ENCODE measurements around the gene MARK2.

Gene MARK2

DNA sequence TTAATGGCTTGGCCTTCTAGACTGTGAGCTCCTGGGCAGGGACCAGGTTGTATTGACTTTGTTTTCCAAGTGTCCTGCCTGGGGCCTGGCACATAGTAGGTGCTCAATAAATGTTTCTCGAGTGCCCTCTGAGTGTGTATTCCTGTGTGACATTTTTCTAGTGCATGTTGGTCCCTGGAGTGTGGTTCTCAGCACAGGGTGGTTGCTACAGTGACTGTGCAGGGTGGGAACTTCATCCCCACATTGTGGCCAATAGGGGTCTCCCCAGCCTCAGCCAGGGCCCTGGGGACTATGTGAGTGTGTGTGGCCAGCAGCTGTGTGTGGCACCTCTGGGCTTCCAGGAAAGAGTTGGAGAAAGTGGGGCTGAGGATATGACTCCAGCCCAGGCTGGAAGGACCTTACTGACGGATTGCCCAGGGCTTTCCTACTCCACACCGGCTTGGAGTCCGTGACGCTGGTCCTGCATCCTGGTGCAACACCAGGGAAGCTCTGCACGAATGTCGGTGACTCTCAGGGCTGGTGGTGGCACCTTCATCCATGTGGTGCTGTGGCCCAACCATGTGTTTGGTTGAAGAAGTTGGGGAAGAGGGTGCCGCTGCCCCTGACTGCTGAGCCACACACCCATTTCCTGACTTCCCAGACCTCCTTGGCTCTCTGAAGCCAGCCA is 9.0 kb upstream of the MARK2 start:
- DNase-seq = peak; percentile 56

- DNase-seq = no peak
Observed at GRCh38 chr11:63831326-63831725, 7.6 kb upstream of the MARK2 start.

- DNase-seq = no peak
Observed at GRCh38 chr11:63832336-63832735, 6.6 kb upstream of the MARK2 start.

DNA sequence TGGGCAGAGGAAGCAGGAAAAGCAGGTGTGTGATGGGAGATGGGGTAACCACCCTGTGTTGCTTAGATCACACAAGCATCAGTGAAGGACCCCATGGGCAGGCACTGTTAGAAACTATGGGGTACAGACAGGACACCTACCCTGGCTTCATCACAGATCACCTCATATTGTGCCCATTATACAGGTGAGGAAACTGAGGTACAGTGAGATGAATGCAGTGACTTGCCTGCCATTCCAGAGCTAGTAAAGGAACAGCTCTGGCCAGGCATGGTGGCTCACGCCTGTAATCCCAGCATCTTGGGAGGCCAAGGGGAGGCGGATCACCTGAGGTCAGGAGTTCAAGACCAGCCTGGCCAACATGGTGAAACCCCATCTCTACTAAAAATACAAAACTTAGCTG is 5.9 kb upstream of the MARK2 start:
- DNase-seq = no peak

DNA sequence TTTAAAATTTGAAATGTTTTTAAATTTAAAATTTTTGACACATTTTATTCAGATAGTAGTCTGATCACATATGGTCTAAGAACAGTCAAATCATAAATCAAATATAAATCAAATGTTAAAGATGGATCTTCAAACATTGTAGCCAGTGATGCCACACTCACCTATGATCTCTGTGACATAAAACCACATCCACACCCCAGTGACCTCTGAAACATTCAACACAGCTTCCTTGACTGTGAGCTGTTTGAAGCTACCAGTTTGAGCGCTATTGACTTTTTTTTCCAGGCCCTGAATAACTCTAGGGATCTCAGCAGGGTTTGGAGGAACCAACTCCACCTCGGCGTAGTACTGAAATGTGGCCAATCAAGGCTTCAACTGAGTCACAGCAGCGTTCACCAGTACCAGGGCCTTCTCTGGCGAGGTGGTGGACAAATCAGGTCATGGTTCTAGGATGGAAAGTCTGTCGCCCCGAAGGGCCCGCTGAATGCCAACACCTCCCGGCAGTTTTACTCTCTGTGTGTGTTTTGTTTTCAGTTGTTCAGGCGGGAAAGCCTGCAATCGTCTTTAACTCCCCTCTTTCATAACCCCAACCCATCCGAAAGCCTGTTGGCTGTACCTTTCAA is 4.3 kb upstream of the MARK2 start:
- no peak for DNase-seq

- no peak for DNase-seq
Observed at GRCh38 chr11:63835158-63835545, 3.8 kb upstream of the MARK2 start.

DNA sequence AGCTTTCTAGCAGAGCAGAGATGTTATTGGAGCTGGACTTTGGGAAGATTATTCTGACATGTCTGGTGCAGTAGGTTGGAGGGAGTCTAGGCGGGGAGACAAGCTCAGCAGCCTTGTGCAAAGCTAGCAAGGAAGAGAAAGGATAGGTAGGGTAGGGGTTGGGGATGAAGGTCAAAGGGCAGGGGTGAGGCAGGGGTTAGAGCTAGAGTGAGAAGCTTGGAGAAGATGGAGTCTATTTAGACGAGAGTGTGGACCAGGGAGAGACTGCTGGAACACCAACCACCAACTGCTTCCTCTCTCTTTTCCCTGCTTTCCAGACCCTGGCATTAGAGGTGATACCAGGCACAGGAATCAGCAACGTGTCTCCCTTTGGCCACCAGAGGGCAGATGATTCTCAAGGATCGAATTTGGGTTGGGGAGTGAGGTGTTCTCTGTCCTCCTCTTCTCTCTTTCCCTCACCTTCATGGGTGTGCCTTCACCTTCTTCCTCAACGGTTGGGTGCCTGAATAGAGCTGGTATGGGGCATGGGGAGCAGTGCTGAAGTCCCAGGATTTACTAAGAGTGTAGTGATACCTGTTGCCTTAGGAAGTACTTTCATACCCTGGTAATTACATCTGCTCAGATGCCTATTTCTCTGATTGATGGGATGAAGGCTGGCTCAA is 1.8 kb upstream of the MARK2 start:
- DNase-seq = peak; percentile 74

GRCh38 chr11:63837739-63838138 is 1.2 kb upstream of the MARK2 start:
- no peak for DNase-seq

- DNase-seq = no peak
Observed at GRCh38 chr11:63838150-63838677, 696 bp upstream of the MARK2 start.

DNA sequence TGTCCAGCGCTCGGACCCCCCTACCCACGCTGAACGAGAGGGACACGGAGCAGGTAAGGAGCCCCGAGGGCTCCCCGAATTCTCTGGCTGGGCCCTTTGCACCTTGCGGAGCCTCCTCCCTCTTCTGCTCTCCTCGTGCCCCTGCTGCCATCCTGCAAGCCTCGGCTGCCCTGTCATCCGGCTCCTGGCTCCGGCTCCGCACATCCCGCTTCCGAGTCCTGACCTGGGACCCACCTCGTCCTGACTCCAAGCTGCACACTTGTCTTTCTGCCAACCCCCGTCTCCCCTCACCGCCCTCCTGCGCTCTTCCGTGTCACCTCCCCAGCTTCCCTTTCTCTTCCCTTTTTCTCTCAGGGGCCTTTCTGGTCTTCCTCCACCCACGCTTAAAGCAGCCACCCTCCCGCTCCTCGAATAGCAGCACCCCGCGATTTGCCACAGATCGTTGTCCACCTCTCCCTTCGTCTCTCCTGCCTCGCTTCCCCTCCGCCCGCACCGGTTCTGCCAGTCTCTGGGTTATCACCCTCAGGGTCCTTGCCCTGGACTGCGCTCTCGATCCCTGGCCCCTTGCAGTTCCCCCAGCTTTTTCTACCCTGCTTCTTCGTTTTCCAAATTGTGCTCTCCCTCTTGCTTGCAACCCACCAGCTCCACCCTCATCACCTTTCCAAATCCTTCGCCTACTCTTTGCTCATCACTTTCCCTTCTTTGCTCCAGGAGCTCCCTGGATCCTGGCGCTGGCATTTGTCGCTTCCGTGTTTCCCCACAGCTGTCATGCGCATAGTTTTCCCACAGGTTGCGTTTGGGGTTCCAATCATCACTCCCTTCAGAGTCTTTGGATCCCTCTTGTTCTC is 822 bp downstream of the MARK2 start:
- no peak for DNase-seq

DNA sequence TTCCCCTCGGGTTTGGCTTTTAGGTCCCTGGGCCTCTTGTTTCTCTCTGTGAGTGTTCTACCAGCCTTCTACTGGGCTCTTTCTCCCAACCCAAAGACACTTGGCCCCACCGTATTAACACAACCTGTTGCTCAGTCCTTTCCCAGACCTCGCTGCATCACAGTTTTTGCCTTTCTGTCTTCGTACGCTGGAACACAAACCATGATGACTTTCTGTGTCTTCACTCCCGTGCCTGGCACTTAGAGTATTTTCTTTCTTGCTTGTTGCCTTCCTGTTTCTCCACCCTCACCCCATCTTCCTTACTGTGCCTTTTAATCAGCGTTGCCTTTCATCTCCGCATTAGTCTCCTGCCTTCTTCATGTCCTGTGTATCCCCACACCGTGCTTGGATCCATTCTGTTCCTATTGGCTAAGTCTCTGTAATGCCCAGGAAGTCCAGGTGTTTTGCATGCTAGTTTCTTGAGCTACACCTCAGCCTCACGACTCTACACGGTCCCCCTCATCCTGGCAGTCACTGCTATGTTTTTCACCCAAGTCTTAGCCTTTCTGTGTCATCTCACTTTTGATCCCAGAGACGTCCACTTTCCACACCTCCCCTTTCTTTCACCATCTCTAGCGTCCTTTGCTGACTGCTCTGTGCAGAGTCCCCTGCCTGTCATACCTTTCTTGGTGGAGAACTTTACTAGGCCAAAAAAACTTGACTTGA is 1.6 kb downstream of the MARK2 start:
- DNase-seq = no peak

- peak; percentile 70 for DNase-seq
Observed at GRCh38 chr11:63841554-63841953, 2.6 kb downstream of the MARK2 start.

- DNase-seq = no peak
Observed at GRCh38 chr11:63843041-63843440, 4.1 kb downstream of the MARK2 start.

DNA sequence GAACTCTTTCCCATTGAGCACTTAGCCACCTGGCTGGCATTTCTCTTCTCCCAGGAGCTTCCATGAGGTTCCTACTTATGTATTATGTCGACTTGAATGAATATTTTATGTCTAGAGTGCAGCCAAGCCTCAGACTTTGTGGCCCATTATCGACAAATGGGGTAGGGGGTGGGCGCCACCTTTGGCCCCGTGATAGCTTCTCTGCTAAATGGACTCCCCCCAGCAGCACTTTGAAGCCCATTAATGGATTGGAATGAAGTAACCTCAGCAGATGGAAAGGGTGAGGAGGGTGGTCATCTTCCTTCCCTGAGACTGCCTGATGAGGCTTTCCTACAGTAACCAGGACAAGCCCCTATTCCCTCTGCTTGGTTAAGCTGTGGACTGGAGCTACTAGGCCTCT is 5.9 kb downstream of the MARK2 start:
- DNase-seq = no peak

- peak; percentile 62 for DNase-seq
Observed at GRCh38 chr11:63845303-63845702, 6.4 kb downstream of the MARK2 start.

- no peak for DNase-seq
Observed at GRCh38 chr11:63845911-63846310, 7.0 kb downstream of the MARK2 start.

GRCh38 chr11:63846897-63847296 is 8.0 kb downstream of the MARK2 start:
- DNase-seq = no peak

GRCh38 chr11:63847363-63847762 is 8.5 kb downstream of the MARK2 start:
- no peak for DNase-seq

GRCh38 chr11:63849691-63850090 is 10.8 kb downstream of the MARK2 start:
- no peak for DNase-seq

- DNase-seq = no peak
Observed at GRCh38 chr11:63850920-63851319, 12.0 kb downstream of the MARK2 start.

- DNase-seq = no peak
Observed at GRCh38 chr11:63851364-63851763, 12.5 kb downstream of the MARK2 start.

DNA sequence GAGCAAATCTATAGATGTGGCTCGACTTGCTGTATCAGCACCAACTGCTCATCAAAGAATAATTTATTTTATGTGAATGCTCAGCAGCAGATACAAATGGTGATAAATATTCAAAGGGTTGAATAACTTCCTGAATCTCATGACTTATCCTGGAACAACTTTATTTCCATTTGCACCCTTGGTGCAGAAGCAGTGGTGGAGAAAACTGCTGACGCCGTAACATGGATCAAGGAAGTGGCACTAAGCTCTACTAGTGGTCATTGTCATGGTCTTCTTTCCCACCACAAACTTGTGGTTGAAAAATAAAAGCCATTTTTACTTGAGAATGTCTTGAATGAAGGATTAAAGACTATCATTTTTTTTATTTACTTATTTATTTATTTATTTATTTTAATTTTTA is 14.6 kb downstream of the MARK2 start:
- no peak for DNase-seq

All from fibroblast of skin of back (primary cell).